H1 (cell line): ENCODE results near the gene SKAP1. TPM values are rescaled to one million over a fixed set of nuclear protein-coding genes. Genes with fewer than 3 reads are reported as not detected.

Experiments used
- CTCF ChIA-PET: fragments of 300-600 bp; sonication (Branson Sonifier 250); formaldehyde crosslinking; loops from one replicate; lab custom pipeline; 2021; ENCODE audit not compliant: partially characterized antibody; lab: Charles Lee
- POLR2A ChIA-PET: fragments of 300-600 bp; sonication (Branson Sonifier 250); formaldehyde crosslinking; loops from one replicate; lab custom pipeline; 2021; ENCODE audit warnings: inconsistent platforms; ENCODE audit not compliant: partially characterized antibody; lab: Charles Lee
- DNase-seq, 2 experiments: peaks; one replicate each; pipeline versions ENCODE4 v3.0.0 to v3.0.0-alpha.2; 2010 to 2022; ENCODE audit warnings: low spot score in 2 of 2, low read depth in 1 of 2, mixed read lengths in 1 of 2
- FAIRE-seq: peaks from 2 replicates; lab custom pipeline; 2011; peaks lifted over from hg19 to GRCh38; lab: Jason Lieb, UNC
- H2AFZ ChIP-seq: 2 replicates; pipeline ENCODE4 v1.8.1; 2012; ENCODE audit warnings: low read length, inconsistent platforms
- H2AK5ac ChIP-seq: 2 replicates; pipeline ENCODE4 v1.6.1; 2013; ENCODE audit warnings: low read depth, low read length
- H2BK120ac ChIP-seq: replicated peaks from 2 replicates; pipeline ENCODE3; 2013; ENCODE audit warnings: low read depth, low read length, inconsistent platforms
- H2BK12ac ChIP-seq: 2 replicates; pipeline ENCODE4 v1.6.1; 2013; ENCODE audit warnings: low read depth, low read length
- H2BK15ac ChIP-seq: 2 replicates; pipeline ENCODE4 v1.6.1; 2013; ENCODE audit warnings: low read length
- H2BK20ac ChIP-seq: 2 replicates; pipeline ENCODE4 v1.6.1; 2013; ENCODE audit warnings: low read length
- H2BK5ac ChIP-seq: 2 replicates; pipeline ENCODE4 v1.6.1; 2013; ENCODE audit warnings: low read depth, low read length
- H3K14ac ChIP-seq: 2 replicates; pipeline ENCODE4 v1.6.1; 2013; ENCODE audit warnings: inconsistent platforms; ENCODE audit not compliant: insufficient read length
- H3K18ac ChIP-seq: 2 replicates; pipeline ENCODE4 v1.6.1; 2013; ENCODE audit warnings: low read length; ENCODE audit errors: extremely low read depth
- H3K23ac ChIP-seq: 2 replicates; pipeline ENCODE4 v1.6.1; 2013; ENCODE audit warnings: inconsistent platforms; ENCODE audit not compliant: insufficient read length
- H3K23me2 ChIP-seq: 2 replicates; pipeline ENCODE4 v1.6.1; 2013; ENCODE audit warnings: low read depth, low read length
- H3K27ac ChIP-seq: 2 replicates; pipeline ENCODE4 v1.6.1; 2011; ENCODE audit warnings: low read depth, low read length, inconsistent platforms
- H3K27me3 ChIP-seq, 4 experiments: replicated peaks in 1 of 4; 1 replicate in 1 of 4; 2 replicates in 3 of 4; pipeline versions ENCODE4 v1.6.1 to v1.8.1; 2011 to 2013; ENCODE audit warnings: low read length in 3 of 4, mild to moderate bottlenecking in 3 of 4, inconsistent platforms in 2 of 4, mixed read lengths in 2 of 4, moderate library complexity in 1 of 4; ENCODE audit not compliant: control insufficient read depth in 3 of 4, insufficient read depth in 3 of 4; ENCODE audit errors: extremely low read depth in 1 of 4
- H3K36me3 ChIP-seq, 4 experiments: 2 replicates each; pipeline versions ENCODE4 v1.6.1 to v1.8.1; 2011 to 2013; ENCODE audit warnings: mild to moderate bottlenecking in 4 of 4, low read length in 3 of 4, moderate library complexity in 2 of 4, control low read depth in 1 of 4, inconsistent platforms in 1 of 4; ENCODE audit not compliant: insufficient read depth in 4 of 4, control insufficient read depth in 2 of 4
- H3K4ac ChIP-seq: replicated peaks from 2 replicates; pipeline ENCODE3; 2013; ENCODE audit warnings: low read length, low read depth, mixed read lengths, inconsistent platforms; ENCODE audit not compliant: insufficient read length
- H3K4me1 ChIP-seq, 4 experiments: replicated peaks in 1 of 4; 1 replicate in 1 of 4; 2 replicates in 3 of 4; pipeline versions ENCODE4 v1.6.1 to v1.8.1; 2011 to 2013; ENCODE audit warnings: low read length in 3 of 4, inconsistent platforms in 2 of 4, mixed read lengths in 1 of 4; ENCODE audit not compliant: insufficient read depth in 4 of 4, control insufficient read depth in 3 of 4
- H3K4me2 ChIP-seq, 2 experiments: 2 replicates each; pipeline versions ENCODE4 v1.6.1 to v1.8.1; 2011 to 2013; ENCODE audit warnings: low read depth in 2 of 2, low read length in 2 of 2, control low read depth in 1 of 2, inconsistent platforms in 1 of 2, mild to moderate bottlenecking in 1 of 2; ENCODE audit not compliant: insufficient read depth in 1 of 2
- H3K4me3 ChIP-seq, 4 experiments: fragments of 200-600, 300-600 bp in 1 of 4; sonication (generic), shearing (Covaris generic), sonication (Bioruptor Twin) in 1 of 4; 2 replicates each; pipeline versions ENCODE4 v1.5.1 to v1.8.1; 2011 to 2016; ENCODE audit warnings: low read length in 4 of 4, low read depth in 3 of 4, control low read depth in 2 of 4, inconsistent platforms in 2 of 4, mild to moderate bottlenecking in 2 of 4, mixed read lengths in 1 of 4, moderate library complexity in 1 of 4; ENCODE audit not compliant: insufficient read depth in 2 of 4; ENCODE audit errors: extremely low read depth in 1 of 4
- H3K56ac ChIP-seq: replicated peaks from 2 replicates; pipeline ENCODE3; 2013; ENCODE audit warnings: low read depth, mild to moderate bottlenecking, mixed read lengths, low read length, inconsistent platforms; ENCODE audit not compliant: insufficient read length
- H3K79me1 ChIP-seq: 2 replicates; pipeline ENCODE4 v1.6.1; 2013; ENCODE audit warnings: low read depth, low read length, control low read depth
- H3K79me2 ChIP-seq, 2 experiments: 2 replicates each; pipeline versions ENCODE4 v1.6.1 to v1.8.1; 2012 to 2013; ENCODE audit warnings: low read length in 2 of 2, mild to moderate bottlenecking in 2 of 2, inconsistent platforms in 1 of 2; ENCODE audit not compliant: insufficient read depth in 2 of 2, control insufficient read depth in 1 of 2
- H3K9ac ChIP-seq, 4 experiments: replicated peaks in 1 of 4; 1 replicate in 1 of 4; 2 replicates in 3 of 4; pipeline versions ENCODE4 v1.6.1 to v1.8.1; 2011 to 2013; ENCODE audit warnings: low read depth in 3 of 4, low read length in 3 of 4, control low read depth in 2 of 4, mild to moderate bottlenecking in 2 of 4, moderate library complexity in 2 of 4, inconsistent platforms in 1 of 4; ENCODE audit errors: extremely low read depth in 1 of 4
- H3K9me3 ChIP-seq, 2 experiments: 2 replicates each; pipeline versions ENCODE4 v1.6.1 to v1.8.1; 2012 to 2013; ENCODE audit warnings: mild to moderate bottlenecking in 2 of 2, moderate library complexity in 2 of 2, control low read depth in 1 of 2, inconsistent platforms in 1 of 2, low read depth in 1 of 2, low read length in 1 of 2, mixed read lengths in 1 of 2; ENCODE audit not compliant: insufficient read depth in 2 of 2
- H4K20me1 ChIP-seq, 2 experiments: replicated peaks in 1 of 2; 2 replicates each; pipeline versions ENCODE3 to v1.8.1; 2011 to 2013; ENCODE audit warnings: inconsistent platforms in 2 of 2, low read length in 2 of 2, mild to moderate bottlenecking in 1 of 2; ENCODE audit not compliant: insufficient read depth in 2 of 2, control insufficient read depth in 1 of 2
- H4K5ac ChIP-seq: 2 replicates; pipeline ENCODE4 v1.6.1; 2013; ENCODE audit warnings: low read length, low read depth, mixed read lengths, inconsistent platforms; ENCODE audit not compliant: insufficient read length
- H4K8ac ChIP-seq: 2 replicates; pipeline ENCODE4 v1.8.0; 2013; ENCODE audit warnings: mild to moderate bottlenecking, moderate library complexity, low read length, inconsistent platforms; ENCODE audit not compliant: insufficient read depth; ENCODE audit errors: extremely low read depth
- H4K91ac ChIP-seq: replicated peaks from 2 replicates; pipeline ENCODE3; 2013; ENCODE audit warnings: low read length, mixed read lengths, inconsistent platforms; ENCODE audit not compliant: insufficient read length
- MAX ChIP-seq: IDR thresholded peaks from 2 replicates; pipeline ENCODE4 v1.6.1; 2012; ENCODE audit warnings: inconsistent platforms
- WGBS, 2 experiments: shearing (Covaris generic) in 1 of 2; methylation state at CpG; one replicate each; pipeline versions ENCODE4 v1.1.6 to v1.1.7; 2013 to 2015; ENCODE audit warnings: low lambda C conversion rate in 2 of 2, mixed read lengths in 2 of 2, inconsistent platforms in 1 of 2, low coverage in 1 of 2, missing lambda C conversion rate in 1 of 2; ENCODE audit not compliant: insufficient replicate concordance in 2 of 2, insufficient coverage in 1 of 2, insufficient read length in 1 of 2; ENCODE audit errors: extremely low coverage in 1 of 2, missing lambda C conversion rate in 1 of 2; 5-methylcytosine and 5-hydroxymethylcytosine counted together
- polyA plus RNA-seq, 7 experiments: library from polyadenylated mRNA; depleted of rRNA in 3 of 7; stranded (reverse) in 5 of 7; unstranded in 2 of 7; fragments of >200 nt in 5 of 7; fragments of 200-250 nt in 2 of 7; gene quantifications; 1 replicate in 5 of 7; 2 replicates in 1 of 7; 4 replicates in 1 of 7; pipeline versions ENCODE4 v1.2.1 to v1.2.3, GENCODE V29; 2011 to 2013; ENCODE audit warnings: missing spikeins in 2 of 7, mixed read lengths in 2 of 7
- total RNA-seq: library from RNA; stranded (reverse); fragmentation: NEBNext Ultra II Directional; extraction: Animal tissue kit (Norgen Biotek cat#: 25700); gene quantifications from 2 replicates; pipeline ENCODE4 v1.2.1, GENCODE V29; 2021

The SKAP1 gene
- total and polyA plus RNA-seq, 2 of the 8 experiments (the other 6 are each of a cell fraction or from before 2014, with no cell fraction given), result not detected

GRCh38 chr17:48100160-48100559 is 329.9 kb downstream of the SKAP1 start:
- CTCF ChIA-PET, result interaction anchor here (0.6 to 7.7 kb wide), 11 partner anchors 14 to 150 kb away, joined by 3 to 58 read pairs (median 4); partner anchors contain the start of genes CDK5RAP3 and NFE2L1
- no peak overlapping the region for H2BK20ac ChIP-seq
- no peak overlapping the region for H4K8ac ChIP-seq
- H2AK5ac ChIP-seq, result no peak overlapping the region
- no peak overlapping the region for H3K14ac ChIP-seq
- WGBS, 2 experiments, result 23 to 100% methylated on average over 4 to 10 of the region's 10 CpGs
- peaks cover 3 to 10% of the 10 kb centered on the region in 2 experiments for H4K20me1 ChIP-seq
- POLR2A ChIA-PET, result interaction anchor here (0.8 to 10.9 kb wide), 21 partner anchors 9 to 347 kb away, joined by 3 to 112 read pairs (median 4); partner anchors contain the start of genes CDK5RAP3 and NFE2L1
- H3K27ac ChIP-seq, result 0 out of 2 replicates have a peak overlapping the region, but pooled peaks have one; percentile 72
- no peaks in the 10 kb centered on the region for H3K27me3 ChIP-seq
- H3K23ac ChIP-seq, result no peak overlapping the region
- peak overlapping the region; percentile 74 to 94 (median 87) for H3K4me3 ChIP-seq
- H2BK15ac ChIP-seq, result no peak overlapping the region
- FAIRE-seq, result no peak
- peak overlapping the region in 3 of 4 experiments; percentile 77 to 80 (median 80); a peak in 4 of 7 replicates for H3K9ac ChIP-seq
- peak overlapping the region; percentile 96; the same call in 1 of the 2 replicates for H2BK5ac ChIP-seq
- H3K18ac ChIP-seq, result peak overlapping the region; percentile 40; the same call in 1 of the 2 replicates
- no peak overlapping the region for H3K4ac ChIP-seq
- peaks cover 7% of the 10 kb centered on the region; the same call in 1 of the 2 replicates for H3K23me2 ChIP-seq
- H2AFZ ChIP-seq, result no peak overlapping the region
- H3K9me3 ChIP-seq, result no peaks in the 10 kb centered on the region
- H4K5ac ChIP-seq, result peak overlapping the region; percentile 51
- no peak for TF ChIP-seq MAX
- peaks cover 18 to 53% of the 10 kb centered on the region in 2 experiments for H3K79me2 ChIP-seq
- peak overlapping the region; percentile 7 for H3K56ac ChIP-seq
- DNase-seq, result no peak
- peaks cover 0 to 3% (median 0%) of the 10 kb centered on the region in 4 experiments; a peak in 1 of 7 replicates for H3K4me1 ChIP-seq
- peak overlapping the region; percentile 67 to 84 for H3K4me2 ChIP-seq
- peaks cover 0 to 7% (median 2%) of the 10 kb centered on the region in 4 experiments; a peak in 2 of 8 replicates for H3K36me3 ChIP-seq
- H4K91ac ChIP-seq, result no peak overlapping the region
- H2BK12ac ChIP-seq, result 0 out of 2 replicates have a peak overlapping the region, but pooled peaks have one; percentile 12
- H3K79me1 ChIP-seq, result peaks cover 5% of the 10 kb centered on the region
- no peak overlapping the region for H2BK120ac ChIP-seq
